Stomach (tissue), 4 donors: Measurements from ENCODE around the gene ZNF827.

Experiments
- POLR2A ChIP-seq, 4 donors: fragments of 450-650 bp; IDR thresholded peaks; one replicate each; pipeline ENCODE4 v1.6.1; 2016; ENCODE audit warnings: antibody characterized with exemption in 4 of 4, control low read depth in 2 of 4, mild to moderate bottlenecking in 1 of 4, moderate library complexity in 1 of 4
- POLR2AphosphoS5 ChIP-seq, 3 donors: sonication (generic); formaldehyde crosslinking; IDR thresholded peaks; one replicate each; pipeline ENCODE4 v1.6.1; 2016; ENCODE audit warnings: antibody characterized with exemption in 3 of 3

DNA sequence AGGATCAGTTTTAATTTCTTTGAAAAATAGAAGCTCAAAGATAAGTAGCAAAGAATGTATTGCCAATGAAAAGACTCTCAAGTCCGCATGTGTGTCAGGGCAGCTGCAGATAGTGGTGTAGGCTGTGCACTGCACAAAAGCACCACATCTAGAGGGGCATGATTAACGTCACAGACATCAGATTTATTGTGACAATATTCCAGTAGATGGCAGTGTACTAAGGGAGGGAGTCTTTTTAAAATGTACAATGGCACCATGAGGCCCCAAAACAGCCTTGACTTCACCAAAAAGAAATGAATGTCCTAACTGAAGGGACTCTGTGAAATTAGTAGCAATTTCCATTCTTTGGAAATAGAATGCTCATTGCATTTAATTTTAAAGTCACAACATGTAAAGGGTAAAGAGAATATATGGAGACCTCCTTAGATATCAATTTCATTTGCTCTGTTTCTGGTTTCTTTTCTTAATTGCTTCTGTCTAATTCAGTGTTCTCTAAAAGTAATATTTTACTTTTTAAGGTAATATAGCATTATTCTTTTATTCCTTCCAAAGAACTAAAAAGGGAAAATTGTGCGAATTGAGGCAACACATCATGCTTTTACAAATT lies 98.4 kb downstream of the ZNF827 start:
- no peak for TF ChIP-seq POLR2A (IDR thresholded peaks at IDR 0.05)
- no peak for TF ChIP-seq POLR2AphosphoS5 (IDR thresholded peaks at IDR 0.05)
